Stimulated activated CD4-positive, alpha-beta T cell treated with anti-CD3 and anti-CD28 coated beads, Interleukin-12 subunit alpha, Interleukin-12 subunit beta, amount 100 ng/mL, for 4 hours (primary cell): Measurements from ENCODE around the gene TRIM64C.
"Not testable (repeated sequence)": the region's sequence is repeated elsewhere in the genome, so short reads cannot be mapped to it uniquely, and the experiment has no call there.

Experiments
- DNase-seq: peaks from one replicate; pipeline ENCODE4 v3.0.0-alpha.2; 2020

Gene TRIM64C, protein sequence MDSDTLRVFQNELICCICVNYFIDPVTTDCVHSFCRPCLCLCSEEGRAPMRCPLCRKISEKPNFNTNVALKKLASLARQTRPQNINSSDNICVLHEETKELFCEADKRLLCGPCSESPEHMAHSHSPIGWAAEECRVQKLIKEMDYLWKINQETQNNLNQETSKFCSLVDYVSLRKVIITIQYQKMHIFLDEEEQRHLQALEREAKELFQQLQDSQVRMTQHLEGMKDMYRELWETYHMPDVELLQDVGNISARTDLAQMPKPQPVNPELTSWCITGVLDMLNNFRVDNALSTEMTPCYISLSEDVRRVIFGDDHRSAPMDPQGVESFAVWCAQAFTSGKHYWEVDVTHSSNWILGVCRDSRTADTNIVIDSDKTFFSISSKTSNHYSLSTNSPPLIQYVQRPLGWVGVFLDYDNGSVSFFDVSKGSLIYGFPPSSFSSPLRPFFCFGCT

DNA sequence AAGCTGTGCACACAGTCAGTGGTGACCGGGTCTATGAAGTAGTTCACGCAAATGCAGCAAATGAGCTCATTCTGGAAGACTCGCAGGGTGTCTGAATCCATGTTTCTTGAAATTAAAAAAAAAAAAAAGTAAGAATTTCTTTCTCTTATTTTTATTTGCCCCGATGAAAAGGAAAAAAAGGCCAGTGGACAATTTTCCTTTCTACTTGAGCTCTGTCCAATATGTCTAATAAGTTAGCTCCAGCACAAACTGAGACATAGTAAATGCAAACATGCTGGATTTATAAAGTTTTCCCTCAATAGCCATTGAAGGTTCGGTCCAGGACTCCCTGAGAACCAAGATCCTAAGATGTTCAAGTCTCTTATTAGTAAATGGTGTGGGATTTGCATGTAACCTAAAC, at the start of gene TRIM64C:
Gene TRIM64C (minus strand): TSS at position 101 of the 400 bp plus-strand sequence. CDS start 0 bp downstream, at position 101.
- not testable (repeated sequence) for DNase-seq

DNA sequence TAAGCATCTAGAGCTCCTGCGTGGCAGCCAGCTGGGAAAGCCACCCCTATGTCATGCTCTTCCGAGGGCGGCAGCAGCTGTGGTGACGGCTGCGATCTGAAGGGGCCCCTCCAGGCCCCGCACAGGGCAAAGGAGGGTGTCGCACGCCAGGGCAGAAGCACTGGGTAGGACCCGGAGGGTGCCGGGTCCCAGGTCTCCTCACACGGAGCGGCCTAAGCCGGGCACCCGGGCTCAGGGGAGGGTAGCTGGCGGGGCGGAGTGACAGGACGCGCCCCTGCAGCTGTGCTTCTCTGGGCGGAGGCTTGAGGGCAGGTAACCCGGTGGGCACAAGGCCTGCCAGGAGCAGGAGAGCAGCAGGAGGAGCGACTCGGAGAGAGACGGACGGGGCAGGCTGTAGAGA, 43.4 kb upstream of the TRIM64C start:
- not testable (repeated sequence) for DNase-seq

DNA sequence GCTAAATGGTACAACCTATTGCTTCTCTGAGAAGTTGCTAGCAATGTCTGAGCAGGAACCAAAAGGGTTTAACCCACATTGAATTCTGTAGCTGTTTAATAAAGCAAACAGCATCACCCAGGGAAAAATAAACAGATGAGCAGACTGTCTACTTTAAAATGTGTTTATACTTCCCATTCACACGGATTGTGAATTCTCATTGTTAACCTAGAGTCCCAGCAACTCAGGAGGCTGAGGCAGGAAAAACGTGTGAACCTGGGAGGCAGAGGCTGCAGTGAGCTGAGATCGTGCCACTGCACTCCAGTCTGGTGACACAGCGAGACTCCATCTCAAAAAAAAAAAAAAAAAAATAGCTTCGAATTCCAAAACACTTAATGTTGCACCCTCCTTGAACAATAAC, 11.0 kb upstream of the TRIM64C start:
- not testable (repeated sequence) for DNase-seq

DNA sequence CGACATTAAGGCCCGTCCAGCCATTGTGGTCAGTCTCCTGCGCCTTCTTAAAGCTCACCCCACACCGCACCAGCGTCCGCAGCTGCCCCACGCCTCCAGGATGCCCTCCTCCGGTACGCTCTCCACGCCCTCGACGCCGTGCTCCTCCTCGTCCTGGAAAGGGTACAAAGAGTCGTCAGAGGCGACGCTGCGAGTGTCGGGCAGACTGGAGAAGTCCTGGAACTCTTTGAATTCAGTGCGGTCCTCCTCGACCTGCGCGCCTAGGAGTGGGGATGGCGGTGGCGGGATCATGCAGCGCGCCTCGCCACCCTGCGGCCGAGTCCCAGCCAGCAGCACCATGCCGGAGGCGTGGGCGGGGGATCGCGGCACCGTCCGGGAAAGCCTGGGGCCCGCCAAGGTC, 9.1 kb downstream of the TRIM64C start:
- not testable (repeated sequence) for DNase-seq

DNA sequence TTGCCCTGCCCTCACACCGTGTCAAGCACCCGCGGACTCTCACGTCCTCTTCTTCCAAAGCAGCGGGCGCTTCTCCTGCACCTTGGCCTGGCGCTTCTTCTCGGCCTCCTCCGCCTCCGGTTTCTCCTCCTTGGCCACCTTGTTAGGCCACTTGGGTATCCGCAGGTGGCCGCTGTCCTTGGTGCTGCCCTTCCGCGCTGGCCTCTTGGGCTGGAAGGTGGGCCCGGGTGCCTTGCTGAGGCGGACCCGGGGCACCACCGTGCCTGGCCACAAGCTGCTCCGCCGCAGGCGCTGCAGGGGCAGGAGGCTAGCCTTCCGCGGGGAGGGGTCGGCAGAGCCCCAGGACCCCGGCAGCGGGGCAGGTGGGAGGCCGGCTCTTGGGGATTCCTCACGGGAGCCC, 10.7 kb downstream of the TRIM64C start:
- DNase-seq: not testable (repeated sequence)

DNA sequence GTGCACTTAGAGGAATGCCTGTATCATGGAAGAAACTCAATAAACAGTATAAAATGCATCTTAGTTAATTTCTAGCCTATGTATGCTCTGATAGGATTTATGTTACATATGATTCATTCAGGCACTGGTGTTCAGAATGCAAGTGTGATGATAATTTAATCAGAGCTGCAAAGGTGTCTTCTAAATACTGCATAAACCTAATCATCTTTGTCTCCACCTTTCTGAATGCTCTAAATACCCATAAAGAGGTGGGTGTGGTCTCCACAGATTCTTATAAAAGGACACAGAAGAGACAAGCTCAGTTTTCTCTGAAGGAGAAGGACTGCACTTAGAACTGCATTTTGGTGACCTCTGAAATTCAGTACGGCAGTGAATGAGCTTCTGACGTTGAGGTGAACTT, 30.4 kb downstream of the TRIM64C start, which contains the start of gene TRIM49B:
Gene TRIM49B (plus strand): TSS at position 301 of the 400 bp plus-strand sequence. CDS start 2,777 bp downstream, outside the sequence.
- not testable (repeated sequence) for DNase-seq
